ENCODE results near the gene RPL28. TPM values are rescaled to one million over a fixed set of nuclear protein-coding genes. Genes with fewer than 3 reads are reported as not detected.

RPL28 gene
- total and polyA plus RNA-seq, 10 of the 15 experiments (the other 5 are each of a cell fraction or from before 2014, with no cell fraction given): 260 to 3,542 (median 891) TPM

DNA sequence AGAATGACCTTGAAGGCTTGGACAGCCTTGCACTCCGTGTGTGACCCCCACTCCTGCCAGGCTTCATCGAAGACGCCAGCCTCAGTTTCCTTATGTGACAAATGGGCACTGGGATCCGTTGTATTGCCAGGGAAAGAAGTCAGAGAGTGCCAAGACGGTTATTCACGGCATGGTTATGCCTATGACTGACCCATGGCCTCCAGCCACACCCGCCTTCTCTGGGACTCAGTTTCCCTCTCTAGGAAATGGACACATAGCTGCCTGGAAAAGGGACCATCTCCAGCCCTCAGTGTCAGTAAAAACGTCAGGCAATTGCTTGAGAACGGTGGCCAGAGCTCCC lies 22.8 kb downstream of the RPL28 start (continued):
- TF ChIP-seq CHD1 (IDR thresholded peaks at IDR 0.05; ENCODE audit: low read depth, low read length) (no peak), RELA (IDR thresholded peaks at IDR 0.05; ENCODE audit: borderline replicate concordance, partially characterized antibody) (no peak), EED (IDR thresholded peaks at IDR 0.05; ENCODE audit: low read depth) (no peak), STAT1 (conservative IDR thresholded peaks at IDR 0.05) (no peak), NFIC (IDR thresholded peaks at IDR 0.05; ENCODE audit: low read depth, low read length) (no peak), NR2C1 (IDR thresholded peaks at IDR 0.05) (no peak), MEF2B (IDR thresholded peaks at IDR 0.05; ENCODE audit: partially characterized antibody, poor library complexity, severe bottlenecking) (no peak), POU2F2 (IDR thresholded peaks at IDR 0.05; ENCODE audit: borderline replicate concordance, low read depth, low read length) (no peak), BCL11A (IDR thresholded peaks at IDR 0.05; ENCODE audit: low read depth, low read length) (no peak), MTA2 (IDR thresholded peaks at IDR 0.05; ENCODE audit: low read depth) (peak; percentile 14; the same call in 1 of the 2 replicates), STAT3 (IDR thresholded peaks at IDR 0.05; ENCODE audit: low read depth, low read length) (no peak), CBX5 (IDR thresholded peaks at IDR 0.05; ENCODE audit: low read depth) (0 out of 2 replicates have a peak, but pooled peaks have one; percentile 3), CREM (IDR thresholded peaks at IDR 0.05; ENCODE audit: low read depth) (no peak)
- TF ChIP-seq, protein P1, sequence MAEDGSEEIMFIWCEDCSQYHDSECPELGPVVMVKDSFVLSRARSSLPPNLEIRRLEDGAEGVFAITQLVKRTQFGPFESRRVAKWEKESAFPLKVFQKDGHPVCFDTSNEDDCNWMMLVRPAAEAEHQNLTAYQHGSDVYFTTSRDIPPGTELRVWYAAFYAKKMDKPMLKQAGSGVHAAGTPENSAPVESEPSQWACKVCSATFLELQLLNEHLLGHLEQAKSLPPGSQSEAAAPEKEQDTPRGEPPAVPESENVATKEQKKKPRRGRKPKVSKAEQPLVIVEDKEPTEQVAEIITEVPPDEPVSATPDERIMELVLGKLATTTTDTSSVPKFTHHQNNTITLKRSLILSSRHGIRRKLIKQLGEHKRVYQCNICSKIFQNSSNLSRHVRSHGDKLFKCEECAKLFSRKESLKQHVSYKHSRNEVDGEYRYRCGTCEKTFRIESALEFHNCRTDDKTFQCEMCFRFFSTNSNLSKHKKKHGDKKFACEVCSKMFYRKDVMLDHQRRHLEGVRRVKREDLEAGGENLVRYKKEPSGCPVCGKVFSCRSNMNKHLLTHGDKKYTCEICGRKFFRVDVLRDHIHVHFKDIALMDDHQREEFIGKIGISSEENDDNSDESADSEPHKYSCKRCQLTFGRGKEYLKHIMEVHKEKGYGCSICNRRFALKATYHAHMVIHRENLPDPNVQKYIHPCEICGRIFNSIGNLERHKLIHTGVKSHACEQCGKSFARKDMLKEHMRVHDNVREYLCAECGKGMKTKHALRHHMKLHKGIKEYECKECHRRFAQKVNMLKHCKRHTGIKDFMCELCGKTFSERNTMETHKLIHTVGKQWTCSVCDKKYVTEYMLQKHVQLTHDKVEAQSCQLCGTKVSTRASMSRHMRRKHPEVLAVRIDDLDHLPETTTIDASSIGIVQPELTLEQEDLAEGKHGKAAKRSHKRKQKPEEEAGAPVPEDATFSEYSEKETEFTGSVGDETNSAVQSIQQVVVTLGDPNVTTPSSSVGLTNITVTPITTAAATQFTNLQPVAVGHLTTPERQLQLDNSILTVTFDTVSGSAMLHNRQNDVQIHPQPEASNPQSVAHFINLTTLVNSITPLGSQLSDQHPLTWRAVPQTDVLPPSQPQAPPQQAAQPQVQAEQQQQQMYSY (CRISPR knock-in tag; IDR thresholded peaks at IDR 0.05): no peak
- TF ChIP-seq, protein P2, sequence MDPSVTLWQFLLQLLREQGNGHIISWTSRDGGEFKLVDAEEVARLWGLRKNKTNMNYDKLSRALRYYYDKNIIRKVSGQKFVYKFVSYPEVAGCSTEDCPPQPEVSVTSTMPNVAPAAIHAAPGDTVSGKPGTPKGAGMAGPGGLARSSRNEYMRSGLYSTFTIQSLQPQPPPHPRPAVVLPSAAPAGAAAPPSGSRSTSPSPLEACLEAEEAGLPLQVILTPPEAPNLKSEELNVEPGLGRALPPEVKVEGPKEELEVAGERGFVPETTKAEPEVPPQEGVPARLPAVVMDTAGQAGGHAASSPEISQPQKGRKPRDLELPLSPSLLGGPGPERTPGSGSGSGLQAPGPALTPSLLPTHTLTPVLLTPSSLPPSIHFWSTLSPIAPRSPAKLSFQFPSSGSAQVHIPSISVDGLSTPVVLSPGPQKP (IDR thresholded peaks at IDR 0.05; ENCODE audit: low read depth, low read length): no peak
- TF ChIP-seq, protein P3, sequence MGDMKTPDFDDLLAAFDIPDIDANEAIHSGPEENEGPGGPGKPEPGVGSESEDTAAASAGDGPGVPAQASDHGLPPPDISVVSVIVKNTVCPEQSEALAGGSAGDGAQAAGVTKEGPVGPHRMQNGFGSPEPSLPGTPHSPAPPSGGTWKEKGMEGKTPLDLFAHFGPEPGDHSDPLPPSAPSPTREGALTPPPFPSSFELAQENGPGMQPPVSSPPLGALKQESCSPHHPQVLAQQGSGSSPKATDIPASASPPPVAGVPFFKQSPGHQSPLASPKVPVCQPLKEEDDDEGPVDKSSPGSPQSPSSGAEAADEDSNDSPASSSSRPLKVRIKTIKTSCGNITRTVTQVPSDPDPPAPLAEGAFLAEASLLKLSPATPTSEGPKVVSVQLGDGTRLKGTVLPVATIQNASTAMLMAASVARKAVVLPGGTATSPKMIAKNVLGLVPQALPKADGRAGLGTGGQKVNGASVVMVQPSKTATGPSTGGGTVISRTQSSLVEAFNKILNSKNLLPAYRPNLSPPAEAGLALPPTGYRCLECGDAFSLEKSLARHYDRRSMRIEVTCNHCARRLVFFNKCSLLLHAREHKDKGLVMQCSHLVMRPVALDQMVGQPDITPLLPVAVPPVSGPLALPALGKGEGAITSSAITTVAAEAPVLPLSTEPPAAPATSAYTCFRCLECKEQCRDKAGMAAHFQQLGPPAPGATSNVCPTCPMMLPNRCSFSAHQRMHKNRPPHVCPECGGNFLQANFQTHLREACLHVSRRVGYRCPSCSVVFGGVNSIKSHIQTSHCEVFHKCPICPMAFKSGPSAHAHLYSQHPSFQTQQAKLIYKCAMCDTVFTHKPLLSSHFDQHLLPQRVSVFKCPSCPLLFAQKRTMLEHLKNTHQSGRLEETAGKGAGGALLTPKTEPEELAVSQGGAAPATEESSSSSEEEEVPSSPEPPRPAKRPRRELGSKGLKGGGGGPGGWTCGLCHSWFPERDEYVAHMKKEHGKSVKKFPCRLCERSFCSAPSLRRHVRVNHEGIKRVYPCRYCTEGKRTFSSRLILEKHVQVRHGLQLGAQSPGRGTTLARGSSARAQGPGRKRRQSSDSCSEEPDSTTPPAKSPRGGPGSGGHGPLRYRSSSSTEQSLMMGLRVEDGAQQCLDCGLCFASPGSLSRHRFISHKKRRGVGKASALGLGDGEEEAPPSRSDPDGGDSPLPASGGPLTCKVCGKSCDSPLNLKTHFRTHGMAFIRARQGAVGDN (IDR thresholded peaks at IDR 0.05): no peak
- TF ChIP-seq, protein P4, sequence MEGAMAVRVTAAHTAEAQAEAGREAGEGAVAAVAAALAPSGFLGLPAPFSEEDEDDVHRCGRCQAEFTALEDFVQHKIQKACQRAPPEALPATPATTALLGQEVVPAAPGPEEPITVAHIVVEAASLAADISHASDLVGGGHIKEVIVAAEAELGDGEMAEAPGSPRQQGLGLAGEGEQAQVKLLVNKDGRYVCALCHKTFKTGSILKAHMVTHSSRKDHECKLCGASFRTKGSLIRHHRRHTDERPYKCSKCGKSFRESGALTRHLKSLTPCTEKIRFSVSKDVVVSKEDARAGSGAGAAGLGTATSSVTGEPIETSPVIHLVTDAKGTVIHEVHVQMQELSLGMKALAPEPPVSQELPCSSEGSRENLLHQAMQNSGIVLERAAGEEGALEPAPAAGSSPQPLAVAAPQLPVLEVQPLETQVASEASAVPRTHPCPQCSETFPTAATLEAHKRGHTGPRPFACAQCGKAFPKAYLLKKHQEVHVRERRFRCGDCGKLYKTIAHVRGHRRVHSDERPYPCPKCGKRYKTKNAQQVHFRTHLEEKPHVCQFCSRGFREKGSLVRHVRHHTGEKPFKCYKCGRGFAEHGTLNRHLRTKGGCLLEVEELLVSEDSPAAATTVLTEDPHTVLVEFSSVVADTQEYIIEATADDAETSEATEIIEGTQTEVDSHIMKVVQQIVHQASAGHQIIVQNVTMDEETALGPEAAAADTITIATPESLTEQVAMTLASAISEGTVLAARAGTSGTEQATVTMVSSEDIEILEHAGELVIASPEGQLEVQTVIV (IDR thresholded peaks at IDR 0.05; ENCODE audit: borderline replicate concordance, partially characterized antibody): no peak
- TF ChIP-seq, protein P5, sequence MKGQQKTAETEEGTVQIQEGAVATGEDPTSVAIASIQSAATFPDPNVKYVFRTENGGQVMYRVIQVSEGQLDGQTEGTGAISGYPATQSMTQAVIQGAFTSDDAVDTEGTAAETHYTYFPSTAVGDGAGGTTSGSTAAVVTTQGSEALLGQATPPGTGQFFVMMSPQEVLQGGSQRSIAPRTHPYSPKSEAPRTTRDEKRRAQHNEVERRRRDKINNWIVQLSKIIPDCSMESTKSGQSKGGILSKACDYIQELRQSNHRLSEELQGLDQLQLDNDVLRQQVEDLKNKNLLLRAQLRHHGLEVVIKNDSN (IDR thresholded peaks at IDR 0.05; ENCODE audit: borderline replicate concordance, extremely low read length, insufficient read depth, low read depth, low read length): no peak
